HG02678 (cell line): ENCODE measurements around the gene CPNE4.

Experiments used
- ATAC-seq: cut with Tn5 transposase; IDR thresholded peaks from one replicate; pipeline ENCODE4 v1.9.1; 2021; ENCODE audit warnings: mild to moderate bottlenecking, moderate library complexity; ENCODE audit not compliant: unreplicated experiment

Gene CPNE4

DNA sequence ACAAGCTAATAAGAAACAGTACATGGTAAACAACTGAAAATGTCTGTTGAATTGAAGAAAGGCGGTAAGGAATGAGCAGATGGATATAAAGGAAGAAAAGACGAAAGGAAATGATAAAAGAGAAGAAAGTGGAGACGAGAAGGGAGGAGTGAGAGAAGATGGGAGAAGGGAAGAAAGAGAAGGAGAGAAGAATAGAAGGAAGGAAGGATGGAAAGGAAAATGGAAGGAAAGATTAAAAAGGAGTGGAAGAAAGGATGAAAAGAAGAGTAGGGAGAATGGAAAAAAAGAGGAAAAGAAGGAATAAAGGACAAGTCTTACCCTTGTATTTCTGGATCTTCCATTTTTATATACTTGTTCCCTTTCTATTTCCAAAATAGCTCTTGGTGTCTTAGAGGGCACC lies 17.7 kb downstream of the CPNE4 start:
- no peak for ATAC-seq

DNA sequence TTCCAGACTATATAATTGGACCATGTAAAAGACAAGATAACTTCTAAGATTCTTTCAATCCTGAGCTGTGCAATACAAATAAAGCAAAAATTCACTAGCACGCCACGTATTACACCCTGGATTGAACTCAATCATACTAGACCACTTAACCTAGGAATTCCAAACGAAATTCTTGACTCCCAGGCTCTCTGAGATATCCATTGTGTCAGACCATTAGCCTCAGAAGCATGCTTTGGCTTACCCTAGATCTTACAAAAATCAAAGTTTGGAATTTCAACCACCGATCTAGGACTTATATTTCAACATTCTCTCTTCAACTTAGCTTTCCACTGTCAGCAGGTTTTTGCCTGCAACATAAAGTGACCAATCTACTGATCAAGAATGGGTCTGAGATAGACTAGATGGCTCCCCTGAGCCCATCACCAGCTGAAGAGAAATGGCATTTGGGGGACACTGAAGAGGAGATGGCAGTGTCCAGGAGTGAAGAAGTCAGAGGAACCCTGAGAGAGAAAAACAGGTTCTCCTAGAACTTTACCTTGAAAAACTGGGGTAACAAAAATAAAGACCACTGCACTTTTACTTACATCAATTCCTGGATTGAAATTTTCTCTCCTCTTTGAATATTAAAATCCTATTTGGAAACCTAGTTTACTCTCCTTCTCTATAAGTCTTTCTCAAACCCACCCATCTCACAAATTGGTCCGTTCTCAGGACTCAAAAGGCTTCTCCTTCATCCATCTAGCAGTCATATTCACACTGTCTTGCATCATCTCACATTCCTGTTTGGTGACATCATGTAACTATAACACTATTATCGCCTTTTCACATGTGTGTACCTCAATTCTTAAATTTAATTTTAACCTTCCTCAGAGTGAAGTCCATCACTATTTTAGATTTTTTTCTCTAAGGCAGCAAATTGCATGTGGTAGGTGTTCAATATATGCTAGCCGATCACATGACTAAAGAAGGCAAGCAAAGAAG lies 18.5 kb downstream of the CPNE4 start:
- ATAC-seq = no peak

- no peak for ATAC-seq
These were observed 20.7 kb downstream of the CPNE4 start for GRCh38 chr3:132014105-132014504.

- no peak for ATAC-seq
These were observed 25.6 kb downstream of the CPNE4 start for GRCh38 chr3:132009241-132009640.

- no peak for ATAC-seq
These were observed 26.0 kb downstream of the CPNE4 start for GRCh38 chr3:132008837-132009236.

GRCh38 chr3:132007617-132008016 lies 27.2 kb downstream of the CPNE4 start:
- no peak for ATAC-seq

- no peak for ATAC-seq
These were observed 28.1 kb downstream of the CPNE4 start for GRCh38 chr3:132006605-132007204.

- no peak for ATAC-seq
These were observed 30.2 kb downstream of the CPNE4 start for GRCh38 chr3:132004571-132004970.

DNA sequence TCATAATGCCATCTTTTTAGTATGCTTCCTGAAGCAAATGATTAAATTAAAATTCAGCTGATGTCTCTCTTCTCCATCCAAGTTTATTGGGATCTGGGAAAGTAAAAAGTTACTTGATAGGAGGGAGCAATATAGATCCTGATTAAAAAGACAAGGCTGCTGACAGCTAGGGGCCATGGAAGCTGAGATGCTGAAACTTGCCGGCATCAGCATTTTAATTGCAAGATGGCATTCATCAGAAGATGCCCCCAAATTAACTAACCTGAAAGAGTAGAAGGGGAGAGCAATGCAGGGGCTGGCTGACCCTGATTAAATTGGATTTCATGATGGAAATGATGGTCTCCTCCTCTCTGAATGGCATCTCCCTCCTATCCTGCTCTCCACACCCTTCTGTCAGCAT lies 31.1 kb downstream of the CPNE4 start:
- ATAC-seq = no peak

- no peak for ATAC-seq
These were observed 32.8 kb downstream of the CPNE4 start for GRCh38 chr3:132001999-132002398.

DNA sequence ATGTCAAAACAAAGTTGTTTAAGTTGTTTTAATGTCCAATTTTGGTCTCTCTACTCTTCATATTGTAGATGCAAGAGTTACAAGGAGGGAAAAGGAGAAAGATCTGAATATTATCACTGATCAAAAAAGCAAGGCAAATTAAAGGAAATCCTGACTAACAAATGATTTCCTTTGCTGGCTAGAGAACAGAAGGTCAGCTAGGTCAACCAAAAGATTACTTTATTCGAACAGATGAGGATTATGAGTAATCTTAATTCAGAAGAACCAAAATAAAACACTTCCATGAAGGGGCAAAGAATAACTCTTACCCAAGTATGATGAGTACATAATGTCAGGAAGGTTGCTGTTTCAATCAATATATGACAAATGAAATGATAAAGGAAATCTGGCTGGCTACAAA lies 33.8 kb downstream of the CPNE4 start:
- ATAC-seq = no peak

GRCh38 chr3:131998027-131998426 lies 36.8 kb downstream of the CPNE4 start:
- no peak for ATAC-seq

DNA sequence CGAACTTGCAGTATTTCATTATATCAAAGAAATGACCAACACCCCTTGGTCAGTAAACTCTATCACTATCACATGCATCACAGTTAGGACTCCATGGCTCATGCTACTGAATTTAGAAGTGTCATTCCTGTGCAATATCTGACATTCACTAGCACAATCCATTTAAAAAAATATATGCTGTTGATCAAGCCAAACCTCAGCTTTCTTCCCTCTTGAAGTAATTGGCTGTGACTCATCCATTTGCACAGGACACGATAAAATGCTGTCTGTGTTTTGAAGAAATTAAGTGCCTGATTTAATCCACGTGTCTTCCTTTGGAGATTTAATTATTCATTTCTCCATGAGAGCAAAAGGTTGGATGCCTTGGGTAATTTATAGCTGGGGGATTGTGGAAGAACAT lies 38.9 kb downstream of the CPNE4 start:
- ATAC-seq = no peak

DNA sequence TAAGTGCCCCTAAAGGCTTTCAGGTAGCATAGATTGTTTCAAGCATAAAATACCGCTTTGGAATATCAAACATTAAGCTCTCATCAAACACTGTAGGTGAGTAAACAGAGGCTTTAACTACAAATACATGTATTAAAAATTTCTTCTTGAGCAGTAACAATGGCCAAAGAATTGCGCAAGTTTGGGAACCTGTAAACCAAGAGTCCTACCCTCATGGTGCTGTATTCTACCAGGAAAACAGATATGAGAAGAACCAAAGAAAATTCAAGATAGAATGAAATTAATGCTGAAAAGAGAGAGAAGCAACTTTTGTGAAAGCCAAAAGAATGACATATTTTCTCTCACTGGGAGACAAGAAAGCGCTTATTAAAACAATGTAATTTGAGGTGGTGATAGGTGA lies 45.5 kb downstream of the CPNE4 start:
- no peak for ATAC-seq

DNA sequence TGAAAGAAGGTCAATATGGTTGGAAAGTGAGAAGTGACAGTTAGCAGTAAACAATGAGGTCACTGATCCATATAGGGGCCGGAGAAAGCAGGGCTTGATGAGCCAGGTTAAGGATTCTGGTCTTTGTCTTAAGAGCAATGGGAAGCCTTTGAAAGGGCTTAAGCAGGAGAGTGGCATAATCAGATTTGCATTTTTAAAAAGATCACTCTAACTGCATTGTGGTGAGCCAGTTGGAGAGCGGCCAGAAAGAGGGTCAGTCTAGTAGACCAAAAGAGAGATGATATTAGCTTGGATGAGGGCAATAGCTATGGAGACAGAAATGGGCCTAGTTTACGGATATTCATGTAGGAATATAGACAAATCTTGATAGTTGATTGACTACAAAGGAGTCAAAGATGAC lies 46.6 kb downstream of the CPNE4 start:
- ATAC-seq = no peak

DNA sequence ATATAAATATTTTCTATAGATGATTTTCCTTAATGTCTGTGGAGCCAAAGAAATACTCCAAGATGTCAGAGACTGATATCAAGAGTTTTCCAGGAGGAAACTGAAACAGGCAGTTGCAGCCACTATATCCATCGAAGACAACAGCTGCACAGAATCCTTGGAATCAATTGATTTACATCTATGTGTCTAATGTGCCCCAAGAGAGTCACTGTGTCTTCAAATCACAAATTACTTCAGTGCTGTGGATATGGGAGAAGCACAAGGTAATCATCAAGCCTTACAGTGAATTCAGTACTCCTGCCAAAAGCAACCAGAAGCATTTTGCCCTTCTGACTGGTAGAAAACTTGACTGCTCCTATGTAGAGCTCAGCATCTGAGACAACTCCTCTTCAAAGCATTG lies 51.1 kb downstream of the CPNE4 start:
- ATAC-seq = no peak

- no peak for ATAC-seq
These were observed 53.5 kb downstream of the CPNE4 start for GRCh38 chr3:131981323-131981722.

DNA sequence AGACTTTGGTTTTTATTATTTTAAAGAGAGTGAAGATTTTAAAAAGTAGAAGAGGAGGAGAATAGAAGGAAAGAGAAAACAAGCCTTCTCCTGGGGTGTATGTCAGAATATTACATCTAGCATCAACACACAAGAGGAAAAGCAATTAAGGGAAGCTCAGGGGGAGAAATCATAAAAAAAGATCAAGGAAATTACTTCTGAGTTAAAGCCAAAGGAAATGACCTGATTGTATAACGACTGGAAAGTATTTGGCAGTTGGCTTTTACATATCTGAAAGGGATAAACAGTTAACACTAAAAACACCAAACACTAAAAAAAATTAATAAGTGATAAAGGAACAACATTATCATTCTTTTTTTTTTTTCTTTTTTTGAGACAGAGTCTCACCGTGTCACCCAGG lies 58.4 kb downstream of the CPNE4 start:
- ATAC-seq = no peak

DNA sequence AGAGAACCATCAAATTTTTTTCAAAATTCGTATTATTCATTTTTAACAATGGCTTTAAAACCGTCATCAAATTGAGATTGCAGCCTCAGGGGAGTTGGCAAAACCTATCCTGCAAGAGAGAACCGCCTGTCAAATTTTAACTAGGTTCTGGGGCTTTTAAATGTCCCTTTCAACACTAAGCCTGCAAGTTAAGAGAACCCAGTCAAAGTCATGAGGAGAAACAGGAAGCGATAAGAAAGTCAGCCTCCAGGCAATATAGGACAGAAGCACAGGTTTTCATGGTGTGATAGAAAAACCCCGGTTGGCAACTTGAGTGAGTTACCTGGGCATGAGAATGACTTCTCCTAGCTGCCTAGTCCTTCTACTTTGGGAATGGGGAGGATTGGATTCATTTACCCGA lies 59.8 kb downstream of the CPNE4 start:
- ATAC-seq = no peak

GRCh38 chr3:131973731-131974130 lies 61.1 kb downstream of the CPNE4 start:
- ATAC-seq = no peak

GRCh38 chr3:131972550-131972949 lies 62.3 kb downstream of the CPNE4 start:
- ATAC-seq = no peak

- ATAC-seq = no peak
These were observed 62.7 kb downstream of the CPNE4 start for GRCh38 chr3:131972091-131972490.
